Skin of body (tissue), 2 donors: ENCODE data around the gene AZIN2. TPM values are rescaled to one million over a fixed set of nuclear protein-coding genes. Genes with fewer than 3 reads are reported as not detected.
"Not testable (repeated sequence)": the region's sequence is repeated elsewhere in the genome, so short reads cannot be mapped to it uniquely, and the experiment has no call there.

Source experiments
- DNase-seq: peaks from one replicate; lab custom pipeline; 2025; lab: John Stamatoyannopoulos, UW
- total RNA-seq: library from RNA; depleted of rRNA; stranded (reverse); fragments of >200 nt; gene quantifications from one replicate; pipeline ENCODE4 v1.2.3, GENCODE V29; 2014

The AZIN2 gene
- 10.4 TPM for total RNA-seq

DNA sequence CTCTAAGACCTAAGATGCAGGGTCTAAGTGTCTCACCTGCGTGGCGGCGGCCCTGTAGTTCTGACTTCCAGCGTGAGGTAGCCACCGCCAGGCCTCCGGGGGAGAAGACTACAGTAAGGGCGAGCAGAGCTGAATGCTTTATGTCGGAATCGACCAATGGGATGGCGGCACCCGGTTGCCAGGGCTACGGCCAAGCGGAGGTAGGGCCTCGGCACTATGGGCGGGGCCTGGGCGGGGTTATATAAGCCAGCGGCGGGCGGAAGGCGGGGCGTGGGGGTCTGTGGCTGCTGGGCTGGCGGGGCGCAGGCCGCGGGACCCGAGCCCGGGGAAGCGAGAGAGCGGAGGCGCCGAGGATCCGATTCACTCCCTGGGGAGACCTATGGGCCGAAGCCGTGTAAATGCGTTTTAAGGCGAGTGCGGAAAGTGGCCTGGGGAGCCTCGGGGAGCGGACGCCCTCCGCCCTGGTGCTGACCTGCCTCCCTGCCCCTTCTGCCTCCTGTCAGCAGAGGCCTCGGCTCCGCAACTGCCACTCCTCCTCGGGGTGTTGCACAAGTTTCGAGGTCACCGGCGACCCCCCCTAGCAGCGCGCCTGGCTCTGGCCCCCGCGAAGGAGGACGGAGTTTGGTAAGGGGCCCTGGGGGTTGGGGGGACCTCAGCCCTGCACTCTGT lies at the start of gene AZIN2:
Gene AZIN2 (plus strand): TSS at position 269 of the 669 bp plus-strand sequence. CDS start 1,097 bp downstream, outside the sequence.
- peak; percentile 93 for DNase-seq

DNA sequence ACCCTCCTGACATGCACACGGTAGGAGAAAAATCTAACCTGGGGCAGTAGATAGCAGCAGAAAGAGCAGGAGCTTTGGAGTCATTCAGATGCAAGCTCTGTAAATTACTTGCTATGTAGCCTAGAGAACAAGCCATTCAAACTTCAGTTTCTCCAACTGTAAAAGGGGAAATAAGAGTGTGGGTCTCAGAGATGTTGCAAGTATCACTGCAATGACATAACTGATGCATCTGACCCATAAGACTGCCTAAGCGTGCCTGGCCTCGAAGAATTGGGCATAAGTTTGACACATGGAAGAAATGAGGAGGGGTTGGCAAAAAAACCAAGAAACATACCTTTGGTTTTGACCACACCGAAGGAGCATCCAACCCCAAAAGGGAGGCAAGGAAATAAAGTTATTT lies 49.4 kb upstream of the AZIN2 start:
- no peak for DNase-seq

DNA sequence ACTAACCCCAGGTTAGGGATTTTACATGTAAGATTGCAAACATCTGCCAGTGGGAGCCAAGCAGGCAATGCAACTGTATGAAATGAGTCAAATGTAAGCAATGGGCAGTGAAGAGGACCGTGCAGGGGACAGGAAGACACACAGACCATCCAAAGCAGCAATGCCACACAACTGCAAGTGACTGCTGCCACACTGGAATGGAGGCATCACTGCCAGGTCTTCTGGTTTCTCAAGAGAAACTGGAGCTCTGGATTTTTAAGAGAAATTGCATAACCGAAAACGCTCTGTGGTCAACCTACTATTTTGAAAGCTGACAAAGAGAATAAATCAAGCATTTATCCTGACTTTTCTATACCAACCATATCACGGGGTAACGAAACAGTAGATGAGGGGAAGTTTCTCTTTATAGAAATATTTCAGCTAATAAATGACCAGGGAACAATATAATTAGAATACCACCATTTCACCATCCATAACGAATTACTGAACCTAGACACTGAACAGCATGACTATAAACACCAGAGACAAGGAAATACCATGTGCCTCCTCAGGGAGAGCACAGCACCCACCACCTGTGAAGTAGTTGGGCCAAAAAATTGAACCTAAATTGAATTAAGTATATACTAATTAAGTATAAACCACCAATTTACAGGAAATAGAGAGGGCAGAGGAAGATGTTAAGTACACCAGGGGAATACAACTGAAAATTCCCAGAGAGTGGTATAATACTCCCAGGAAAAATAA lies 48.7 kb upstream of the AZIN2 start:
- no peak for DNase-seq

GRCh38 chr1:33036051-33036525 lies 44.9 kb upstream of the AZIN2 start:
- no peak for DNase-seq

GRCh38 chr1:33036526-33037503 lies 44.1 kb upstream of the AZIN2 start, which contains the start of gene AK2:
Gene AK2, minus strand, starts transcription at chr1:33036883. Its CDS starts 55 bp downstream, at chr1:33036828.
- DNase-seq: peak; percentile 91

DNA sequence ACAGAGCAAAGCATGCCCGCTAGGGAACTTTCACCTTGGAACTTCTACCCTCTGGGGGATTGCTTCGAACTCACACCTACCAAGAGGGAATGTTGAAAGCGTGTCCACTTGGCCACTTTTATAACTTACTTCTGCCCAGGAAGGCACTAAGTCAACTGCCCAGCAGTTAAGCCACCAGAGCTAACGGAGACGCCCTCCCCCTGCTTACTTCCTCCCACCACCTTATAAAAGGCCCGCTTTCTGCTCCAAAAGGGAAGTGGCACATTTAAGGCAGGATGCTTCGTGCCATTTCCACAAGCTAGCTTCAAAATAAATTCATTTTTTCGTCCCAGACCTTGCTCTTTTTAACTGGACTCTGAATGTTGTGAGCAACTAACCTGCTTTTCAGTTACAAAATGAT lies 41.1 kb upstream of the AZIN2 start:
- no peak for DNase-seq

DNA sequence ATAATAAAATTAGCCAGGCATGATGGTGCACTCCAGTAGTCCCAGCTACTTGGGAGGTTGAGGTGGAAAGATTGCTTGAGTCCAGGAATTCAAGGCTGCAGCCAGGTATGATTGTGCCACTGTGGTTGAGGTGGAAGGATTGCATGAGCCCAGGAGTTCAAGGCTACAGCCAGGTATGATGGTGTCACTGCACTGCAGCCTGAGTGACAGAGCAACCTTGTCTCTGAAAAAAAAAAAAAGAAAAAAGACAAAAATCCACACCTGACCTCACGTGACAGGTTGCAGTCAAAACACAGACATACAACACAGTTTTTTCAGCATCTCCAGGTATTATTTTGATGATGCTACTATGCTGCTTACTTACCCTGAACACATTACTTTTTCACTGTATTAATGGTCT lies 39.9 kb upstream of the AZIN2 start:
- DNase-seq: no peak

DNA sequence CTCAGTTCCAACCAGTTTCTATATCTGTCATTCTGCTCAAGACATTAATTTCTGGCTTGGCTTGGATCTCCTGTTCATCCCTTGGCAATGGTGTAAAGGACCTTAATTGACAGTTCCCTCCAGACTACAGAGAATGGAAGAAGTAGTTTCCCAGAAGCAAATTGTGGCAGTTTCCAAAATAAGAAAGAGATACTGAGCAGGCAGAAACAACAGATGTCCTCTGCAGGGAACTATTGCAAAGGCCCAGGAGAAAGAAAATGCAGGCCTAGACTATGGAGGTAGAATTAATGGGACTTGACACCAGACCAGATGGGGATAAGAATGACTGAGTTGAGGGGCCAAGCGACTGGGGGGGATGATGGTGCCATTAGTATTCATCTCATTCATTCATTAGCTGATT lies 38.1 kb upstream of the AZIN2 start:
- DNase-seq: no peak

DNA sequence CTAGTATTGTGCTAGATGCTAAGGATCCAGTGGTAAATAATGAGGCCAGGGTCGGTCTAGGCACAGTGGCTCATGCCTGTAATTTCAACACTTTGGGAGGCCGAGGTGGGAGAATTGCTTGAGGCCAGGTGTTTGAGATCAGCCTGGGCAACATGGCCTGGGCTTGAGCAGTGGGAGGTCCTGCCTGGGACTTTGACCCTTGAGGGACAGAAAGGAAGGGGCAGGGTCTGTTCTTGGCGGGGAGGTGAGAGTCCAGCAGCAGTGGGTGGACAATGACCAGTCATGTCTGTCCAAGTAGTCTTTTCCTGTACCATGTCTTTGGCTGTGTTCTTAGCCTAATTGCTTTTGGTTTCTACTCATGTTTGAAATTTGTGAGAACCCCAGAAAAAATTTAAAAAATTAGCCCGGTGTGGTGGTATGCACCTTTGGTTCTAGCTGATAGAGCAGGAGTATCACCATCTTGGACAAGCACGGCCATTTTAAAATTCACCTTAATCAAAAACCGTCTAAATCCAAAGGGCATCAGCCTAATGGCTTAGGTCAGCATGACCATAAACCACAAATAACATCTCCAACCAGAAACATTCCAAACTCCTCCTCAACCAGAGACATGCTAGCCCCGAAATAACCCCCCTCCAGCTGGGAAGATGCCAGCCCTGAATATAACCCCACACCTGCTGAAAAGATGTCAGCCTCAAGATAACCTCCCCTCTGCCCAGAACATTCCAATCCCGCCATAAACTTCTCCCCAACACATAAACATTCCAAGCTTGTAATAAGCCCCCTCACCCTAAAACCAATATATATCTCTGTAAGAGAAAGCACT lies 37.5 kb upstream of the AZIN2 start:
- no peak for DNase-seq

DNA sequence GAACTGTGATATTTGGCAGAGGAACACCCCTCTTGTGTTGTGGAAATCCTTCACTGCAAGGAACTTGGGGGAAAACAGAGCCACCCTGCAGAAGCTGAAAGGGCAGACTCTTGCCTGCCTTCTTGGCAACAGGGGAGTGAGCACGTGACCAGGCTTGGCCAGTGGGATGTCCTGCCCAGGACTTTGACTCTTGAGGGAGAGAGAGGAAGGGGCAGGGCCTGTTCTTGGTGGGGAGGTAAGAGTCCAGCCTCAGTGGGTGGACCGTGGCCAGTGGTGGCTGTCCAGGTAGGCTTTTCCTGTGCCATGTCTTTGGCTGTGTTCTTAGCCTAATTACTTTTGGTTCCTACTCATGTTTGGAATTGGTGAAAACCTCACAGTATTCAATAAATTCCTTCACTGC lies 35.7 kb upstream of the AZIN2 start:
- DNase-seq: no peak

GRCh38 chr1:33045814-33046213 lies 35.1 kb upstream of the AZIN2 start:
- no peak for DNase-seq

GRCh38 chr1:33046234-33046633 lies 34.7 kb upstream of the AZIN2 start:
- DNase-seq: not testable (repeated sequence)

DNA sequence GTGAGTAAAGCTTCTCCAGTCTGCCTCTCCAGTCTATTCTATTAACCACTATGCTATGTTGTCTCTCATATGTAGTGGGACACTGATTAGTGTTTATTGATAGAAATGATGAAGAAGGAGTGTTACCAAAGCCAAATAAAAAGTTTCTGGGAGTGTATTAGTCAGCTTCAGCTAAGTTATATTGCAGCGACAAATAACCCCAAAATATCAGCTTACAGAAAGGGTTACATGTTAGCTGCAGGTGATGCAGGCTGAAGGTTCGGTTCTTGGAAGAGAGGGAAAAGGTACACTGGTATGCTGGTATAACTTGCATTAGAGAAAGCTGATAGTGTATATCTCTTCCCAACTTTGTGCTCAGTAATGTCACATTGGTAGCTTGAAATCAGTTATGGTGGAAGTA lies 33.7 kb upstream of the AZIN2 start:
- no peak for DNase-seq

- no peak for DNase-seq
Observed at GRCh38 chr1:33047839-33048305, 33.1 kb upstream of the AZIN2 start.

DNA sequence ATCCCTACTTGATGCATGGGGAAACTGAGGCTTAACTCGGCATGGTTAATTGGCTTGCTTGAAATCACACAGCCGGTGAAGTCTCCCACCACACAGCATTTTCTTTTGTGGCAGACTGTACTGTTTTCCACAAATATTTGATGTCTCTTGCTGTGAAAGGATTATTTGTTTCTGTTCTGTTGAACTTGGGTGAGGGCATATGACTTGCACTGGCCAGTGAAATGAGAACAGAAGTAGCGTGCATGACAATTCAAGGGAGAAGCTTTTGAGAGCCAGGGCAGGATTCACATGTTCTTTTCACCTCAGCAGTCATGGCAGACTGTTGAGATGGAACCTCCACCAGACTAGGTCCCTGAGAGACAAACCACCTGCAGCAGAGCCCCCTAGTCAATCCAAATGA lies 32.5 kb upstream of the AZIN2 start:
- DNase-seq: no peak

DNA sequence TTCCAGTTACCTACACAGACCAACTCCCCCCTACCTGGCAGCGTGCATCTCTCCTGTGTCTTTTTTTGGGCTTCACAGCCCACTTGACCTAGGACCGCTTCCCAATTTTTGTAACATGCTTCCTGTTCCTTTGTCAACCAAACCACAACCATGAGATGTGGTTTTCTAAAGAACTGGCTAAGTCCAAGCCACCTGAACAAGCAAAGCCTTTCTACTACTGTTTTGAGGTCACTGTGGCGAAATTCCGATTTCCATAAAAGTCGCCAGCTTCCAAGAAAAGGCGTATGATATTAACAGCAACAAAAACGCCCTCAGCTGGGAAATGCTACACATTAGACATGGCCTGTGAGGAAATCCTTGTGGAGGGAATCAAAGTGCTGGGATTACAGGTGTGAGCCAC lies 31.6 kb upstream of the AZIN2 start:
- DNase-seq: no peak

DNA sequence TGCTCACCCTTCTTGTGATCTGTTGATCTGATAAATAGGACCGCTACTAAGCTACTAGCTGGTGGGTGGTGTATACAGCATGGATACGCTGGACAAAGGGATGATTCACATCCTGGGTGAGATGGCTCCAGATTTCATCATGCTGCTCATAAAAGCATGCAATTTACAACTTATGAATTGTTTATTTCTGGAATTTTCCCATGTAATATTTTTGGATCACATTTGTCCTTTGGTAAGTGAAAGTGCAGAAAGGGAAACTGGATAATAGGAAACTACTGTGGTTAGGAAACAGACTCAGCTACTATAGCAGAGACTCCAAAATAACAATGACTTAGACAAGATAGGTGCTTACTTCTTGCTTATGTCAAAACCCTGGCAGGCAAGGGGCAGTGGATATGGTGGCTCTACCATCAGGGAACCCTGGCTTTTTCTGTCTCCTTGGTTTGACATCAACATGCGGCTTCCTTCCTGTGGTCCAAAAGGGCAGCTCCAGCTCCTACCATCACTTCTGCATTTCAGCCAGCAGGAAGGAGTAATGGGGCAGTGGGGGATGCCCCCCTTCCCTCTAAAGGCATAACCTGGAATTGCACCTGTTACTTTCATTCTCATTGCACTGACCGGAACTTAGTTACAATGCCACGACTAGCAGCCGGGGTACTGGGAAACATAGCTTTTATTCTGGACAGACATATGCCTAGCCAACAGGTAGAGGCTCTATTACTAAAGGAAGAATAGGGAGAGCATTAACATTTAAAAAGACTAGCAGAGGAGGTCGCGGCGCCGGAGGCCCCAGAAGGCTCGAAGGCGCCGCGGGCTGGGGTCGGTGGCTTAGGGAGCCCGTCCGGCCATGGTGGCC lies 30.5 kb upstream of the AZIN2 start:
- no peak for DNase-seq

- DNase-seq: peak; percentile 7
Observed at GRCh38 chr1:33055210-33056008, 25.5 kb upstream of the AZIN2 start.

- no peak for DNase-seq
Observed at GRCh38 chr1:33056426-33056825, 24.5 kb upstream of the AZIN2 start.
